B cell (primary cell): ENCODE data around the gene DRAXIN. TPM values are rescaled to one million over a fixed set of nuclear protein-coding genes. Genes with fewer than 3 reads are reported as not detected.

Source experiments
- ATAC-seq: fragments of 200-7000 bp; cut with Tn5 transposase; one replicate; pipeline ENCODE4 v1.10.0; 2021; ENCODE audit warnings: low read depth, mild to moderate bottlenecking, moderate number of reproducible peaks, moderate library complexity
- CTCF ChIA-PET: fragments of 350-600 bp; sonication (Branson Sonifier 250); formaldehyde crosslinking; loops from one replicate; lab custom pipeline; 2021; ENCODE audit warnings: antibody characterized with exemption, inconsistent platforms; lab: Charles Lee
- POLR2A ChIA-PET: fragments of 350-600 bp; sonication (Branson Sonifier 250); formaldehyde crosslinking; loops from one replicate; lab custom pipeline; 2021; ENCODE audit warnings: antibody characterized with exemption; lab: Charles Lee
- DNase-seq: peaks from one replicate; pipeline ENCODE4 v3.0.0; 2013
- H2AFZ ChIP-seq: 2 replicates; pipeline ENCODE4 v1.6.1; 2012; ENCODE audit warnings: mild to moderate bottlenecking, low read depth, low read length; ENCODE audit not compliant: insufficient read depth, poor library complexity, severe bottlenecking
- H3K27ac ChIP-seq, 2 donors: 1 replicate in 1 of 2; 2 replicates in 1 of 2; pipeline ENCODE4 v1.5.1; 2012 to 2013; ENCODE audit warnings: low read length in 2 of 2, mild to moderate bottlenecking in 2 of 2, moderate library complexity in 1 of 2
- H3K27me3 ChIP-seq, 4 experiments: fragments of 200-600 bp in 1 of 4; sonication (generic) in 1 of 4; replicated peaks in 1 of 4; 1 replicate in 2 of 4; 2 replicates in 2 of 4; pipeline versions ENCODE4 v1.6.1 to v1.7.0; 2013 to 2016; ENCODE audit warnings: low read length in 3 of 4, mild to moderate bottlenecking in 2 of 4, mixed read lengths in 1 of 4, moderate library complexity in 1 of 4; ENCODE audit not compliant: insufficient read depth in 4 of 4, control insufficient read depth in 3 of 4; ENCODE audit errors: control extremely low read depth in 1 of 4
- H3K36me3 ChIP-seq, 2 experiments: replicated peaks in 1 of 2; 1 replicate in 1 of 2; 2 replicates in 1 of 2; pipeline versions ENCODE4 v1.6.1 to v1.7.1; 2013; ENCODE audit warnings: low read length in 1 of 2; ENCODE audit not compliant: insufficient read depth in 2 of 2, control insufficient read depth in 1 of 2; ENCODE audit errors: control extremely low read depth in 1 of 2, extremely low read depth in 1 of 2
- H3K4me1 ChIP-seq, 2 donors: fragments of 200-600 bp in 1 of 2; sonication (generic) in 1 of 2; 1 replicate in 1 of 2; 2 replicates in 1 of 2; pipeline versions ENCODE4 v1.5.1 to v1.6.1; 2013 to 2017; ENCODE audit warnings: low read length in 2 of 2; ENCODE audit not compliant: control insufficient read depth in 2 of 2, insufficient read depth in 2 of 2
- H3K4me2 ChIP-seq: replicated peaks from 2 replicates; pipeline ENCODE3; 2012; ENCODE audit warnings: mild to moderate bottlenecking, low read depth, low read length; ENCODE audit not compliant: poor library complexity, severe bottlenecking
- H3K4me3 ChIP-seq, 5 experiments: fragments of 200-600 bp in 1 of 5; sonication (generic) in 1 of 5; 1 replicate in 3 of 5; 2 replicates in 2 of 5; pipeline versions ENCODE4 v1.5.1 to v1.7.0; 2011 to 2016; ENCODE audit warnings: low read length in 4 of 5, mild to moderate bottlenecking in 4 of 5, low read depth in 2 of 5, control low read depth in 1 of 5, moderate library complexity in 1 of 5; ENCODE audit not compliant: insufficient read depth in 1 of 5; ENCODE audit errors: control extremely low read depth in 1 of 5, extremely low read depth in 1 of 5
- H3K79me2 ChIP-seq: fragments of 200-600 bp; sonication (generic); one replicate; pipeline ENCODE4 v1.6.0; 2016; ENCODE audit warnings: low read length; ENCODE audit not compliant: control insufficient read depth, insufficient read depth
- H3K9ac ChIP-seq: fragments of 200-600 bp; sonication (generic); 2 replicates; pipeline ENCODE4 v1.6.1; 2017; ENCODE audit warnings: mild to moderate bottlenecking, low read length, moderate library complexity
- H3K9me3 ChIP-seq, 3 donors: one replicate each; pipeline versions ENCODE4 v1.6.1 to v1.7.1; 2013; ENCODE audit warnings: low read length in 2 of 3; ENCODE audit not compliant: control insufficient read depth in 2 of 3, insufficient read depth in 1 of 3; ENCODE audit errors: control extremely low read depth in 1 of 3
- H4K20me1 ChIP-seq: 2 replicates; pipeline ENCODE4 v1.6.0; 2012; ENCODE audit warnings: mild to moderate bottlenecking, low read length; ENCODE audit not compliant: insufficient read depth, control insufficient read depth, poor library complexity, severe bottlenecking
- H3K27ac Mint-ChIP-seq: one replicate; pipeline ENCODE4 v1.8.0; 2021; ENCODE audit warnings: mixed read lengths
- H3K27me3 Mint-ChIP-seq: one replicate; pipeline ENCODE4 v1.8.0; 2021; ENCODE audit warnings: mixed read lengths
- H3K4me1 Mint-ChIP-seq: one replicate; pipeline ENCODE4 v1.8.0; 2021; ENCODE audit warnings: mixed read lengths
- H3K4me3 Mint-ChIP-seq: one replicate; pipeline ENCODE4 v1.8.0; 2021; ENCODE audit warnings: mixed read lengths
- H3K9me3 Mint-ChIP-seq: one replicate; pipeline ENCODE4 v1.8.0; 2022; ENCODE audit warnings: mixed read lengths; ENCODE audit not compliant: insufficient read depth
- EZH2 ChIP-seq: IDR thresholded peaks from 2 replicates; pipeline ENCODE4 v1.6.1; 2012; ENCODE audit warnings: borderline replicate concordance, low read depth, mild to moderate bottlenecking, moderate library complexity, low read length; ENCODE audit not compliant: insufficient read depth, poor library complexity, severe bottlenecking
- WGBS: methylation state at CpG from one replicate; pipeline ENCODE4 v1.1.5; 2013; ENCODE audit warnings: missing lambda C conversion rate; ENCODE audit not compliant: insufficient coverage; 5-methylcytosine and 5-hydroxymethylcytosine counted together
- intact Hi-C: fragments of 100-400 bp; cut with micrococcal nuclease; formaldehyde crosslinking; loops from one replicate; pipeline ENCODE4 v1.10.0; 2022
- polyA plus RNA-seq: library from polyadenylated mRNA; depleted of rRNA; stranded (reverse); fragments of >200 nt; gene quantifications from 2 replicates; pipeline ENCODE4 v1.2.3, GENCODE V29; 2012
- total RNA-seq, 2 donors: library from RNA; stranded (reverse); fragments of 120-200 nt in 1 of 2; gene quantifications; 1 replicate in 1 of 2; 2 replicates in 1 of 2; pipeline versions ENCODE4 v1.2.3 to v1.2.4, GENCODE V29; 2013 to 2022
- TF ChIP-seq, protein P1 (sequence below): fragments of 200-600 bp; IDR thresholded peaks from one replicate; pipeline ENCODE4 v1.8.0; 2022; ENCODE audit warnings: antibody characterized with exemption, mild to moderate bottlenecking

Gene DRAXIN
- total and polyA plus RNA-seq, 2 donors (not counting 1 experiment from before 2014, with no cell fraction given): 0.21 to 0.30 TPM

DNA sequence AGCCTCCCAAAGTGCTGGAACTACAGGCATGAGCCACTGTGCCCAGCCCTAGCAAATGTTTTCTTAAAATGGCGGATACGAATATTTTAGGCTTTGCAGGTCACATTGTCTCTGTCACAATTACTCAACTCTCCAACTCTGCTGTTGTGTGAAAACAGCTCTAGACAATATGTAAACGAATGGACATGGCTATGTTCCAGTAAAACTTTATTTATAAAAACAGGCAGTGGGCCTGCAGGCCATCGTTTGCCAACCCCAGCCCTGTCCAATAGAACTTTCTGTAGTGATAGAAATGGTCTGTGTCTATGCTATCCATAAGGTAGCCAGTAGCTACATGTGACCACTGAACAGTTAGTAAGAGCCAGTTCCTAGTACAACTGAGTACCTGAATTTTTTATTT, 31.8 kb upstream of the DRAXIN start:
- no peak for TF ChIP-seq EZH2
- TF ChIP-seq, protein P1, sequence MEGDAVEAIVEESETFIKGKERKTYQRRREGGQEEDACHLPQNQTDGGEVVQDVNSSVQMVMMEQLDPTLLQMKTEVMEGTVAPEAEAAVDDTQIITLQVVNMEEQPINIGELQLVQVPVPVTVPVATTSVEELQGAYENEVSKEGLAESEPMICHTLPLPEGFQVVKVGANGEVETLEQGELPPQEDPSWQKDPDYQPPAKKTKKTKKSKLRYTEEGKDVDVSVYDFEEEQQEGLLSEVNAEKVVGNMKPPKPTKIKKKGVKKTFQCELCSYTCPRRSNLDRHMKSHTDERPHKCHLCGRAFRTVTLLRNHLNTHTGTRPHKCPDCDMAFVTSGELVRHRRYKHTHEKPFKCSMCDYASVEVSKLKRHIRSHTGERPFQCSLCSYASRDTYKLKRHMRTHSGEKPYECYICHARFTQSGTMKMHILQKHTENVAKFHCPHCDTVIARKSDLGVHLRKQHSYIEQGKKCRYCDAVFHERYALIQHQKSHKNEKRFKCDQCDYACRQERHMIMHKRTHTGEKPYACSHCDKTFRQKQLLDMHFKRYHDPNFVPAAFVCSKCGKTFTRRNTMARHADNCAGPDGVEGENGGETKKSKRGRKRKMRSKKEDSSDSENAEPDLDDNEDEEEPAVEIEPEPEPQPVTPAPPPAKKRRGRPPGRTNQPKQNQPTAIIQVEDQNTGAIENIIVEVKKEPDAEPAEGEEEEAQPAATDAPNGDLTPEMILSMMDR: no peak
- DNase-seq: no peak
- Mint-ChIP-seq H3K4me3 (no peak overlapping the region), H3K9me3 (no peaks in the 10 kb centered on the region), H3K4me1 (peaks cover 10% of the 10 kb centered on the region), H3K27ac (no peak overlapping the region), H3K27me3 (no peaks in the 10 kb centered on the region)
- no peak overlapping the region for H2AFZ ChIP-seq
- no peak for ATAC-seq
- ChIA-PET POLR2A (interaction anchor here (0.6 kb wide), 1 partner anchor 24 kb away, joined by 3 read pairs; no protein-coding TSS in a partner anchor), CTCF (interaction anchor here (0.7 to 2.0 kb wide), 3 partner anchors 16 to 623 kb away, joined by 3 to 5 read pairs (median 4); no protein-coding TSS in a partner anchor)
- H3K9me3 ChIP-seq: no peaks in the 10 kb centered on the region
- no peak overlapping the region for H3K4me3 ChIP-seq
- H3K4me1 ChIP-seq: peaks cover 8 to 17% of the 10 kb centered on the region in 2 donors
- H3K9ac ChIP-seq: no peak overlapping the region
- H3K36me3 ChIP-seq: peaks cover 0 to 21% of the 10 kb centered on the region in 2 experiments
- intact Hi-C loops: no loop called here
- peaks cover 11% of the 10 kb centered on the region for H4K20me1 ChIP-seq
- H3K27ac ChIP-seq: no peak overlapping the region
- no peaks in the 10 kb centered on the region for H3K27me3 ChIP-seq
- no peak overlapping the region for H3K4me2 ChIP-seq
- no peaks in the 10 kb centered on the region for H3K79me2 ChIP-seq
- 100% methylated on average over 2 of the region's 4 CpGs for WGBS

- 96% methylated on average over 17 of the region's 17 CpGs for WGBS
- ATAC-seq: no peak
- no peak overlapping the region for H3K4me2 ChIP-seq
These were observed 30.4 kb upstream of the DRAXIN start for GRCh38 chr1:11661103-11661502.

More at GRCh38 chr1:11661103-11661502, 30.4 kb upstream of the DRAXIN start:
- ChIA-PET POLR2A (no interaction called here), CTCF (interaction anchor here (4.9 kb wide), 1 partner anchor 59 kb away, joined by 75 read pairs; no protein-coding TSS in a partner anchor)
- no peak for DNase-seq
- Mint-ChIP-seq H3K4me3 (no peak overlapping the region), H3K27me3 (no peaks in the 10 kb centered on the region), H3K4me1 (peaks cover 3% of the 10 kb centered on the region), H3K9me3 (no peaks in the 10 kb centered on the region), H3K27ac (no peak overlapping the region)
- Histone ChIP-seq H4K20me1 (no peaks in the 10 kb centered on the region), H3K27me3 (no peaks in the 10 kb centered on the region), H2AFZ (no peak overlapping the region), H3K9ac (no peak overlapping the region), H3K27ac (no peak overlapping the region), H3K9me3 (no peaks in the 10 kb centered on the region), H3K79me2 (peaks cover 3% of the 10 kb centered on the region), H3K36me3 (peaks cover 0 to 21% of the 10 kb centered on the region in 2 experiments), H3K4me3 (no peak overlapping the region), H3K4me1 (peaks cover 0 to 9% of the 10 kb centered on the region in 2 donors)
- no peak for TF ChIP-seq EZH2
- TF ChIP-seq, protein P1: no peak
- intact Hi-C loops: no loop called here
